ENCODE results near the gene UNCX.
A peak's percentile ranks its signal among the peaks of the same experiment; 100 is the strongest.
"Not testable (repeated sequence)": the region's sequence is repeated elsewhere in the genome, so short reads cannot be mapped to it uniquely, and the experiment has no call there.

The UNCX gene

DNA sequence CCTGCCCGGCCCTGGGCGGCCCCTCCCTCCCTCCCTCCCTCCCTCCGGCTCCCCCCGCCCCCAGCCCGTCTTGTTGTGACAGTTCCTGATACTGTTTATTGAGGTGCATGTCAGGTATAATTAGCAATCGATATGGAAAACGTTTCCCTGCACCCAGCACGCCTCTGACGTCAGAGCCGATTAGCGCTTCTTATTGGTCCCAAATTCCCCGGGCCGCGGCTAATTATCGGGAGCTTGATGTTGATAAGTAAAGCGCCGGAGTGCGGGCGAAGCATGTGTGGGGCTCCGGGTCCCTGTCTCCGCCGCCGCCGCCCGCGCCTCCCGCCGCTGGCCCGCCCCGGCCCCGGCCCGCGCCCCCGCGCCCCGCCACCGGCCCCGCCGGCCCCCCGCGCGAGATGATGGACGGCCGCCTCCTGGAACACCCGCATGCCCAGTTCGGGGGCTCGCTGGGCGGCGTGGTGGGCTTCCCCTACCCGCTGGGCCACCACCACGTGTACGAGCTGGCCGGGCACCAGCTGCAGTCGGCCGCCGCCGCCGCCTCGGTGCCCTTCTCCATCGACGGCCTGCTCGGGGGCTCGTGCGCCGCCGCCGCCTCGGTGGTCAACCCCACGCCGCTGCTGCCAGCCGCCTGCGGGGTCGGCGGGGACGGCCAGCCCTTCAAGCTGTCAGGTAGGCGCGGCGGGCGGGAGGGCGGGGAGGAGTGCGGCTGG, at the start of gene UNCX:
UNCX (plus strand) TSS at position 250 of the 710 bp plus-strand sequence; CDS start at position 396, 146 bp downstream.
- peak in 2 of 51 donors; percentile 17 for DNase-seq

DNA sequence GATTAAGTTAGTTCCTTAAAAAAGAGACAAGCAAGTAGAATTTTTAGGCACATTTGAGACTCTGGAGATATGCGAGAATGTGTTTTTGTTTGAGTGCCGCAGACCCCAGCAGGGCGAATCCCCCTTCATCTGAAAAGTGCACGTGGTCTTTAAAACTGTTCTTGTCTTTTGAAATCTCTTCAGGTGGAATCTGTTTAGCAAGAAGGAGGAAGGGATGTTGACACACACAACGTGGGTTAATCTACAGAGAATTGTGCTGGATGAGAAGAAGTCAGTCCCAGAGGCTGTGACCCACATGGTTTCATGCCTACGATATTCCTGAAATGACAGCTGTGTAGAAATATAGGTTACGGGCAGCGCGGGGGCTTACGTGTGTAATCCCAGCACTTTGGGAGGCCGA, 45.5 kb upstream of the UNCX start:
- no peak for DNase-seq

DNA sequence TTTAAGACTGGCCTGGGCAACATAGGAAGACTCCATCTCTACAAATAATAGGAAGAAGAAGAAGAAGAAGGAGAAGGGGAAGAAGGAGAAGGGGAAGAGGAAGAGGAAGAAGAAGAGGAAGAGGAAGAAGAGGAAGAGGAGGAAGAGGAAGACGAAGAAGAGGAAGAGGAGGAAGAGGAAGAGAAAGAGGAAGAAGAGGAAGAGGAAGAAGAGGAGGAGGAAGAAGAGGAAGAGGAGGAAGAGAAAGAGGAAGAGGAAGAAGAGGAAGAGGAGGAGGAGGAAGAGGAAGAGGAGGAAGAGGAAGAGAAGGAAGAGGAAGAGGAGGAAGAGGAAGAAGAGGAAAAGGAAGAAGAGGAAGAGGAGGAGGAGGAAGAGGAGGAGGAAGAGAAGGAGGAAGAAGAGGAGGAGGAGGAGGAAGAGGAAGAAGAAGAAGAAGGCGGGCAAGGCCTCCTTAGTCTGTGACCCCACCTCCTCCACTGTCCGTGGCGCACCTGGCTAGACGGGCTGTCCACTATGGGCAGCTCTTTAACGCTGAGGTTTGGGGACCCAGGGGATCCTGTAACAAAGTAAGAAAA, 43.9 kb upstream of the UNCX start:
- no peak for DNase-seq

DNA sequence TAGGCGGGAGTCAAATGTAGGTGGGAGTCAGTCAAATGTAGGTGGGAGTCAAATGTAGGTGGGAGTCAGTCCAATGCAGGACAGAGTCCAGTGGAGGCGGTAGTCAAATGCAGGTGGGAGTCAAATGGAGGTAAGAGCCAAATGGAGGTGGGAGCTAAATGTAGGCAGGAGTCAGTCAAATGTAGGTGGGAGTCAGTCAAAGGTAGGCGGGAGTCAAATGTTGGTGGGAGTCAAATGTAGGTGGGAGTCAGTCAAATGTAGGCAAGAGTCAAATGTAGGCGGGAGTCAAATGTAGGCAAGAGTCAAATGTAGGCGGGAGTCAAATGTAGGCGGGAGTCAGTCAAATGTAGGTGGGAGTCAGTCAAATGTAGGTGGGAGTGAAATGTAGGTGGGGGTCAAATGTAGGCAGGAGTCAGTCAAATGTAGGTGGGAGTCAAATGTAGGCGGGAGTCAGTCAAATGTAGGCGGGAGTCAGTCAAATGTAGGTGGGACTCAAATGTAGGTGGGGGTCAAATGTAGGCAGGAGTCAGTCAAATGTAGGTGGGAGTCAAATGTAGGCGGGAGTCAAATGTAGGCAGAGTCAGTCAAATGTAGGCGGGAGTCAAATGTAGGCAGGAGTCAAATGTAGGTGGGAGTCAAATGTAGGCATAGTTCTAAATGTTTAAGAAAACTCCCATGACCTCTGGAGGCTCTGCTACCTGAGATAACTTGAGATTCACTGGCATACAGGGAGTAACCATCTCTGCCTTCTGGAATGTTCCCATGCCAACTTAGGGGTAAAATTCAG, 42.5 kb upstream of the UNCX start:
- no peak for DNase-seq

DNA sequence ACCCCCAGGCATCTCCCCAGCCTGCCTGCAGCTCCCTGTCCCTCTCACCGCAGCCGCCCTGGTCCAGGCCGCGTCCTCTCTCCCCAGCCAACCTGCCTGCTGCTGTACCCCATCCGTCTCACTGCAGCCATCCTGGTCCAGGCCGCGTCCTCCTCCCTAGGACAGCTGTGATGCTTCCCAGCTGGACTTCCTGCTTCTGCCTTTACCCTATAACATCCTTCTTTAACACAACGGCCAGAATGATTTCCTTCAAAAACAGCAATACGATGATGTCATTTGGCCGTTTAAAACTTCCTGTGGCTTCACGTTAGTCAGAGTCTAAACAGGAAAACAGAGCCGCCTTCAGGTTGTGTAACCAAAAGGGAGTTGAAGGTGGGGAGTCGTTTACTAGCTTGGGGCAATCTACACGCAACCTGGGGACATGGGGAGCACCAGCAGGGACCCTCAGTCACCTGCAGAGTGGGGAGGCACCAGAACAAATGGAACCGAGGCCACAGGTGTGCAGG, 40.4 kb upstream of the UNCX start:
- DNase-seq: no peak

DNA sequence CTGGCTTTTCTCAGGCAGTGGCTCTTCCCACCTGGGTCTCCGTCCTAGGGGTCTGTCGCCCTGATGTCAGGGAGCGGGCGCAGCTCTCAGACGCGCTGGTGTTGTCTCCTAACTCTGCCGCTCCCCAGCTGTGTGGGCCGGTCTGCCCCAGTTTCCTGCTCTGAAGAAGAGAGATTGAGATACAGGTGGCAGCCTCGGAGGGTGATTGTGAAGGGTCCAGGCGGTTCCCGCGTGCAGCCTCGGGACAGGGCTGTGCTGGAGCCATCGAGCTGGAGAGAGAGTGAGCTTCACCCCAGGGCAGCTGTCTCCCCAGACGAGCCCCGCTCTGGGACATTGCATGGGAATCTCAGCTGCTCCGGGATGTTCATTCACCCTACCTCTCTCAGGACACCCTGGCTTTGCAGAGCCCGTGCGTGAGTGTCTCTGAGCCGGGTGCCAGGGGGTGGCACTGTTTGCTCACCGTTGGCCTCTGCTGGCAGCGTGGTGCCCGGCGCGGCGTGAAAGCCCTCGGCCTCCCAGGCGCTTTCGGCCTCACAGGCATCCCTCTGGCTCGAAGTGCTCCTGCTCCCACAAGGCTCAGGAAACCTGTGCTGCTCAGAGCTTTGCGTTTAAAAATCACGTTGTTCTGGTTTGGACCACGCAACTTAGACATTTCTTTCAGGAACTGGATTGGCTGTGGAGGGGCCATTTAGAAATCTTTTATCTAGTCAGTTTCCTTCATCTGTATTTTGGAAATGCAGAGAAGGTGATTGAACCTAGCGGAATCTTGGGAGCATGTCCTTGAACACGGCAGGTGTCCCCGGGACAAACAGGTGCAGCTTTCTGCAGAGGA, 38.9 kb upstream of the UNCX start:
- DNase-seq: peak in 42 of 51 donors; percentile 3 to 77 (median 49)

DNA sequence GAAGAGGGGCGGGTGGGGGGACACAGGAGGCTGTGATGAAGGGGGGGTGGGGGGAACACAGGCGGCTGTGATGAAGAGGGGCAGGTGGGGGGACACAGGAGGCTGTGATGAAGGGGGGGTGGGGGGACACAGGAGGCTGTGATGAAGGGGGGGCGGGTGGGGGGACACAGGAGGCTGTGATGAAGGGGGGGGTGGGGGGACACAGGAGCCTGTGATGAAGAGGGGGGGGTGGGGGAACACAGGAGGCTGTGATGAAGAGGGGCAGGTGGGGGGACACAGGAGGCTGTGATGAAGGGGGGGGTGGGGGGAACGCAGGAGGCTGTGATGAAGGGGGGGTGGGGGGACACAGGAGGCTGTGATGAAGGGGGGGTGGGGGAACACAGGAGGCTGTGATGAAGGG, 36.2 kb upstream of the UNCX start:
- DNase-seq: peak in 3 of 51 donors; percentile 9 to 44 (median 22)

DNA sequence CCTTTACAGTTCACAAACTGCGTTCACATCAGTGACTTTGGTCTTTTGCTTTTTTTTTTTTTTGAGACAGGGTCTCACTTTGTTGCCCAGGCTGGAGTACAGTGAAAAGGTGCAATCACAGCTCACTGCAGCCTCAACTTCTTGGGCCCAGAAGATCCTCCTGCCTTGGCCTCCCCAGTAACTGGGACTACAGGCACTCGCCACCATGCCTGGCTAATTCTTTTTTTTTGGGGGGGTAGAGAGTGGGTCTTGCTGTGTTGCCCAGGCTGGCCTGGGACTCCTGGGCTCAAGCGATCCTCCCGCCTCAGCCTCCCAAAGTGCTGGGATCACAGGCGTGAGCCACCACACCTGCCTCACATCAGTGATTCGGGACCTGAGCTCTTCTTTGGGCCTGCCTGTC, 35.7 kb upstream of the UNCX start:
- no peak for DNase-seq

DNA sequence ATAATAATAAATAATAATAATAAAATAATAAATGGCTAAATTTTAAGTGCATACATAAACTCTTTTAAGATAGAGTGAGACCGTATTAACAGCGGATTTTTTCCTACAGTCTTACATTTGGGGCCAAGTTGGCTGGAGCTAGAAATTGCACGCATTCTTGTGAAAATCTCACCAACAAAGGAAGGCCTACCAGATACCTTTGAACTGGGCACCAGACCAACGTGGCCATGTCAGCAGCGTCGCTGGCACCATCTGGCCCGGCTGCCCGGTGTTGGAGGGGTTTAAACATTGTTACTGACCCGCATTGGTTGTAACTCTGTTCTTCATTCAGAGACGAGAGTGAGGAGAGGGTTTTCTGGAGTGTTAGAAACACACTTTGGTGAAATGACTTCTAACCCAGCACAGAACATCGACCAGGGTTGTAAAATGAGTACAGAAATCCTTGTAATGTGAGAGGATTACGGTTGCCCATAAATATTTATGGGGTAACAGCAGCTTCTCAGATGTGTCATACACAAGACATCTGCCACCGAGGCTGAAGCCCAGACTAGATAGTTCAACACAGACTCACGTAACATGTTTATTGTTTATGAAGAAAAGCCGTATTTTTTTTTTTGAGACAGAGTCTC, 34.6 kb upstream of the UNCX start:
- DNase-seq: no peak

DNA sequence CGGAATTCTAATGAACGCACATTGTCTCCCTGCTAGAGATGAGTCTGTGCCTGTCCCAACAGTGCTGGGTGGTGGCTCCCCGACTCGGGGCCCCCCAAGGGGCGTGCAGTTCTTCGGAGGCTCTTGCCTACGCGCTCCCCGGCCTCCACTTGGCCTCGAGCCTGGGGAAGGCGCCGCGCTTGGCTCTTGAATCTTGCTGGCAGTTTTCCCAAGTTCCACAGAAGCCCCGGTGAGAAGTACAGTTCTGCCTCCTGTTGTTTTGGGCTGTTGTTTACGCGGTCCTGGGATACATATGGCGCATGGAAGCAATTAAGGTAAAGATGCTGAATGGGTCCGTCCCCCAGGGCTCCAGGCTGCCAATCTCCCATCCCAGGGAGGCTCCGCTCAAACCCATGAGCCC, 32.6 kb upstream of the UNCX start:
- DNase-seq: no peak

DNA sequence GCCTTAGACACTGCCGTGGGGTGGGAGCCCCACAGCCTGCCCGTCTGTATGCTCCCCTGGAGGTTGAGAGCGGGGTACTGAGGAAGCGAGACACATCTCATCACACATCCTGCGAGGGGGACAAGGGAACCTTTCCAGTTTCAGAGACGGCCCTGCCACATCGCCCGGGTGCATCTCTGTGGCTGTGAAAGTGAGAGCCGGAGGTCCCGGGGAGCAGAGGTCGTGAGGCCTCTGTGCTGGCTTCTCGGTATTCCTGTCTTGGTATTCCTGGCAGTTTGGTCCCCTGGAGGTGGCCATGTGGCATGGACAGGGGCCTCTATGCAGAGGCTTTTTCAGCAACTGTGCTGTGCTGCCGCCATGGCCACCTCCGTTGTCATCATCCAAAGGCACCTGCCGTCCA, 30.8 kb upstream of the UNCX start:
- no peak for DNase-seq

DNA sequence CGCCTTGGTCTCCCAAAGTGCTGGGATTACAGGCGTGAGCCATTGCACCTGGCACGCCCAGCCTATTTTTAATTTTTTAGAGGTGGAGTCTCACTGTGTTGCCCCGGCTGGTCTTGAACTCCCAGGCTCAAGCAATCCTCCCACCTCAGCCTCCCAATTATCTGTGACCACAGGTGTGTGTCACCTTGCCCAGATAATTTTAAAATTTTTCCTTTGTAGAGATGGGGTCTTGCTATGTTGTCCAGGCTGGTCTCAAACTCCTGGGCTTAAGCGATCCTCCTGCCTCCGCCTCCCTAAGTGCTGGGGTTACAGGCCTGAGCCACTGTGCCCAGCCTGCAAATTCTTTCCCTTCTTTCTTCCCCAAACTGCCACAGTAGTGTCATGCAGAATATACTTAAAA, 29.8 kb upstream of the UNCX start:
- not testable (repeated sequence) for DNase-seq

DNA sequence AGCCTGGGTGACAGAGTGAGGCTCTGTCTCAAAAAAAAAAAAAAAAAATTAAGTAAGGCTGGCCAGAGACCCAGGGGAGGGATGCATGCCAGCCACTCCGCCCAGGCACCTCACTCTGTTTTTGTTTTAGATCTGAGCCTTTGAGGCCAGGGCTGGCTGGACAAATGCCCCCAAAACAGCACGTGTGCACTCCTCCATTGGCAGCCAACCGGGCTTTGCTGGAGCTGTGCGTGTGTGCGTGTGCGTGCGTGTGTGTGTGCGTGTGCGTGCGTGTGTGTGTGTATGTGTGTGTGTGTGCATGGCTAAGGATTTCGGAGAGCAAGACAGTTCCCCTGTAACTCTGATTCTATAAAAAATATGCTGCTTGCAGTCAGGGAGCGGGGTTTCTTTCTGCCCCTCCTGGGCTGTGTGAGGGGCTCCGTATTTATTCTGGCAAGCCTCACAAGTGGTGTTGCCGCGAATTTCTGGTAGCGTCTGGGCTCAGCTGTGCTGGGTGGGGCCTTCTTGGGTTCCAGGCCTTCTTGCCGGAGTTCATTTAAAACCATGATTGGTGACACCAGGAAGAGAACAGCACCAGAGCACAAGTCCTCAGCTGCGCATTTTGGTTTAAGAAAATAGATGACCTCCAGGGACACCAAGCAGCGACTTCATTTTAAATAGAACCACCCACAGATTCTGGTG, 28.1 kb upstream of the UNCX start:
- no peak for DNase-seq

DNA sequence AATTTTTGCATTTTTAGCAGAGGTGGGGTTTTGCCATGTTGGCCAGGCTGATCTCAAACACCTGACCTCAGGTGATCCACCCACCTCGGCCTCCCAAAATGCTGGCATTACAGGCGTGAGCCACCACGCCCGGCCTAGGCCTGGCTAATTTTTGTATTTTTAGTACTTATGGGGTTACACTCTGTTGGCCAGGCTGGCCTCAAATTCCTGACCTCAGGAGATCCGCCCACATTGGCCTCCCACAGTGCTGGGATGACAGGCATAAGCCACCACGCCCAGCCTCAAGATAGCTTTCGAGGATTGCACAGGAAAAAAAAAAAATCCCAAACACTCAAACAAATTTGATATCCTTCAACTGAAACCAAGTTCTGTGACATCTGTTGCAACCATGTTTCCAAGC, 26.9 kb upstream of the UNCX start:
- not testable (repeated sequence) for DNase-seq

DNA sequence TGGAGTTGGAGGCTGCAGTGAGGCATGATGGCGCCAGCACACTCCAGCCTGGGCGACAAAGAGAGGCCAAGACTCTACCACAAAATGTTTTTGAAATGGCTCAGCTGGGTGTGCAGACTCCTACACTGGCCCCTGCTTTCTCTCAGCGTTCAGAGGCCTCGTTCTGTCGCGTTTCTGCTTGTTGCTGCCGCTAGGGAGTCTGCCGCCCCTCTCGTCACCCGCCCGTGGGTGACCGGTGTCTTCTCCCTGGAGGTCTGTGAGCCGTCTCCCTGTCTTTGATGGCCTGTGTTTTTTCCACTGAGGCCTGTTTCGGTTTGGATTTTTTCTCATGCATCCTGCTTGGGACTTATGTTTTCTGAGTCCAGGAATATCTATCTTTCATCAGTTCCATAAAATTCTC, 23.6 kb upstream of the UNCX start:
- no peak for DNase-seq

DNA sequence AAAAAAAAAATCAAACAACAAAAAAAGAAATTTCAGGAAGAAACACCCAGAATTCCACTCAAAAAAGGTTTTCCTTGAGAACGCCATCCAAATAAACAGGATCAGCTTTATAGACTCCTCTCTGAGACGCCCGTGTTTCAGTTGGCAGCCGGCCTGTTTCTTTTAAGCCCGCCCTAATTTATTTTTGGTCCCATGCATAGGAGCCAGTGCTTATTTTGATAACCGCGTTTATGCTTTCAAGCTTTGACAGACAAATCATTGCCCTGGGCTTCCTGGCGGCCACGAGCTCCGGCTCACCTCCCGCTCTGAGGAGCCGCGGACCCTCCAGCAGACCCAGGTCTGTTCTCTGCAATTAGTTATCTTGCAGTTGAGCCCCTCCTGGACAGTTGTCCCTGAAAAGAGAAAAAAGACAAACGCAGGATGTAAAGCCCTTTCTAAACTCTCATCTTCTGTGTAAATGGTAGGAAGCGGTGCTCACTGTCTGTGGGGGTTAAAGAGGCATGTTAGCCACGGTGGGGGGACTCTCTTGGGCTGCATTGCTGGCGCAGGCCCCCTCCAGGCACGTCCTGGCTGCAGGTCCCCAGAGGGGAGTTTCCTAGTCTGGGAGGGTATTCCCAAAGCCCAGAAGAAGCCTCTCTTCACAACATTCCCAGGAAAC, 22.2 kb upstream of the UNCX start:
- DNase-seq: no peak

DNA sequence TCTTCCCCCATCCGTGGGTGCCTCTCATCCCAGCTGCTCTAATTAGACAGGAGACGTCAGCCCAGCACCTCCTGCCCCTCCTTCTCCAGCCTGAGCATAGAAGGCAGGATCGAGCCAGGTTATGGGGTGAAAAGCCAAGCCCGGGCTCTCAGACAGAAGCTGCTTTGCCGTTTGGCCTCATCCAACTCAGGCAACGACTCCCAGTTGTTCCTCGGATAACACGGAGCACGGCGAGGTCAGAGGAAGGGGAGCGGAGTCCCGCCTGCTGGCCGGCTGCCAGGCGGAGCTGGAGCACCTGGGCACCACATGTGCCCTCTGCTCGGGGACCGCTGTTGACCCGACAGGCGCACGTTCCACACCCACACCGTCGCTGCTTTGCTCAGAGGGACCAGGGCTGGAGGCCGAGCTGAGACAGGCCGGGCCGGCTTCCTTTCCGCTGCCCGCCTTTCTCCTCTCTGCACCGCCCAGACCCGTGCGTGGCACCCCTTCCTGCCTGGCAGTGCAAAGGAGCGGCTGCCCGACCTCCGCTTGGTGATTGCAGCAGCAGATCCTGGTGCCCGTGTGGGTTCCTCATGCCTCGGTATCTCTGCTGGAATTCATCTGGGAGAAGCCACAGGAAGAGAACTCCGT, 21.6 kb upstream of the UNCX start:
- DNase-seq: no peak

DNA sequence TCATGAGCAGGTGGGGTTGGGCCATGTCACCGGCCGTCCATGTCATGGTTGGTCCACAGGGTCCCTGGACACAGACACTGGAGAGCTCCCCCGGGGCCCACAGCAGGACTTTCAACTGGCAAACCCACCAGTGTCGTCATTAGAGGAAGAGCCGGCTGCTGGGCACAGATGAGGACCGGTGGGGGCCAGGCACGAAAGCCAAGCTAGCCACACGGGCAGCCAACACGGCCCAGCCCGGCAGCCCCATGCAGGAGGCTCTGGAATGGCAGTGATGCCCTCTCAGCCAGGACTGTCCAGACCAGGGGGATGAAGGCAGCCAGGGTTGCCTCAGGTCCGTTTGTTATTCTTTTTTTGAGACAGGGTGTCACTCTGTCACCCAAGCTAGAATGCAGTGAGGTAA, 21.1 kb upstream of the UNCX start:
- DNase-seq: no peak

DNA sequence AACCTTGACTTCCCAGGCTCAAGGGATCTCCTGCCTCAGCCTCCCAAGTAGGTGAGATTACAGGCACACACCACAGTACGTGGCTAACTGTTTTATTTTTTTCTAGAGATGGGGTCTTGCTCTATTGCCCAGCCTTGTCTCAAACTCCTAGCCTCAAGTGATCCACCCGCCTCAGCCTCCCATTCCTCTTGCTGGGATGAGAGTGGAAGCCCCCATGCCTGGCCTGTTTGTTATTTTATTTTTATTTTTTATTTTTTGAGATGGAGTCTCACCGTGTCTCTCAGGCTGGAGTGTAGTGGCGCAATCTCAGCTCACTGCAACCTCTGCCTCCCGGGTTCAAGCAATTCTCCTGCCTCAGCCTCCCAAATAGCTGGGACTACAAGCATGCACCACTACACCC, 20.6 kb upstream of the UNCX start:
- DNase-seq: not testable (repeated sequence)

Measured in hypothalamus (tissue), 51 donors.